GM18511 (cell line): ENCODE results near the gene OVOL1.

Source experiments
- ATAC-seq: cut with Tn5 transposase; IDR thresholded peaks from one replicate; pipeline ENCODE4 v1.9.1; 2021; ENCODE audit warnings: mild to moderate bottlenecking, moderate library complexity; ENCODE audit not compliant: unreplicated experiment

Gene OVOL1

DNA sequence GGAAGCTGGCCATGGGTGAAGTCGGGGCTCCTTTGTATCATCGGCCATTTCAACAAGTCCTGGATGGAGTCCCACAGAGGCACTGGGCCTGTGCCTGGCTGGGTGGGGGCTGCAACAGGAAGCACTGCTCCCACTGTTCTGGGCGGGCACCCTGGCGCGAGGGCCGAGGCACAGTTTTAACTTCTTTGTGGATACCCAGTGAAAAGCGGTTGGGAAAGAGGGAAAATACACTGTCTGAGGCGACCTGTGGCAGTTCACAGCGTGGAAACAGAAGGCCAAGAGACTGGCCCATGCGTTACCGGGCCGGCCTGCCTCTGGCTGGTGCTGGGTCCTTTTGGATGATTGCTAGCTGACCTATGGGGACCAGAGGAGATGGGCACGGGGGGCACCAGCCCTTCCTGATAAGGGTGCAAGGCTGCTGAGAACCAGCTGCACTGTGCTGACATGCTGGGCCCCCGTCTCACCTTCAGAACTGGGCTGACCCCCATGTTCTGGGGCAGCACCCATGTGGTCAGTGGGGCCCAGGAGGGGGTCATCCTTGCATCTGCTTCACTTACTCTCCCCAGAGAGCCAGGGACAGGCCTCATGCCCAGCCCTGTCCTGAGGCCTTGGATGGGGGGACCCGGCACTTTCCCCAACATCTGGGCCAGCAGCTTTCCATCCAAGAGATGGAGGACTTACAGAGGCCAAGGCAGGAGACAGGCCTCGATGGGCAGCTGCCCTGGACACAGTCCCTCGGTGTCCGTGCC lies 4.2 kb downstream of the OVOL1 start:
- ATAC-seq: no peak

DNA sequence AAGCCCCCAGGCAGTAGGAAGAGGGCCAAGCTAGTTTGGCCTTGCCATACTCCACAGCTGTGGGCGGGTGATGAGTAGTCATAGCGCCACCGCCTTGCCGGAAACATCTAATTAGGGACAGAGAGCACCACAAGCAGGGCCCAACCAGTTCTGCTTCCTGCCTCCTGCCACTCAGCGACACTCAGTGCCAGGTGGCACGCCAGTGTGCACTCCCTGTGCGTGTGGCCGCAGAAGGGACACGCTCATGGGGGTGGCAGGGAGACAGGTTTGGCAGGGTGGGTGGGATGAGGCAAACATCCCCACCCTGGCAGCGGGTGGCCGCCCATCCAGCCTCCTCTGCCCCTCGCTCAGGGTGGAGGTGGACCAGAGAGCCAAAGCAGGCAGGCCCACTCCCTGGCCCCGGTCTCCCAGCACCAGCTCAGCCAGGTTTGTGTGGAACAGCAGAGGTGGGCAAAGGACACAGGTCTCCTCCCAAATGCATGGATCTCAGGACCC lies 4.9 kb downstream of the OVOL1 start:
- ATAC-seq: peak; percentile 95

DNA sequence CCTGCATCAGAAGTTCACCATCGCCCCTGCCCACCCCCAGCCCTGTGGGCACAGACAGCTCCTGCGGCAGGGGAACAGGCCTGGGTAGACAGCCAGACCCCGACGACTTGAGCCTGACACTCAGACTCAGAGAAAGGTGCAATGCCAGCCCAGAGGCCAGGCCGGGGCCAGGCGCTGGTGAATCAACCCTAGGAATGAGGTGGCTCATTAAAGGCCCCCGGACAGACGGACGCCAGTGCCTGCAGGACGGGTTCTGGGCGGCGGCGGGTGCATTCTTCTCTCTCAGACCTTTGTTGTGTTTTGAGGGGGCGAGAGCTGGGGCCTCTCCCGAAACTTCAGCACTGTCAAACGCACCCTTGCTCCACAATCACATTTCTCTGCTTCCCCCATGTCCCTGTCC lies 5.6 kb downstream of the OVOL1 start:
- ATAC-seq: no peak

DNA sequence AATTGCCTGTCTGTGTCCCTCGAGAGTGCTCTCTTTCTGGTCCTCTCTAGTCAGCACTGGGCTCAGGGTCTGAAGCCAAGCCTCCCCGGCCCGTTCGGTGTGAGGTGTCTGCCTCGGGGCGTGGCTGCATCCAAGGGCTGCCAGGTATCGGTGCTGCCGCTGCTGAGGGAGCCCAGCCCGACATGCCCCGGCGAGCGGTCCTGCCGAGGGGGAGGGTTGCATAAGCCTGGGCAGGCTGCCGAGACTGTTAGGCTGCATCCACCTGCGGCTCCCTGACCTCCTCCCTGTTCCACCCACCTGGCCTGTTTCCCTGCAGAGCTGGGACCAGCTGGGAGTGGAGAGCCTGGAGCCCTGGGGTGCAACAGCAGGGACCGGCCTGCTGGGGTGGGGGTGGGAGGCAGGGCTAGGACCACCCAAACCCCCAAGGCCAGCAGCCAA lies 6.3 kb downstream of the OVOL1 start:
- no peak for ATAC-seq

GRCh38 chr11:65793625-65794400 lies 7.0 kb downstream of the OVOL1 start:
- no peak for ATAC-seq

DNA sequence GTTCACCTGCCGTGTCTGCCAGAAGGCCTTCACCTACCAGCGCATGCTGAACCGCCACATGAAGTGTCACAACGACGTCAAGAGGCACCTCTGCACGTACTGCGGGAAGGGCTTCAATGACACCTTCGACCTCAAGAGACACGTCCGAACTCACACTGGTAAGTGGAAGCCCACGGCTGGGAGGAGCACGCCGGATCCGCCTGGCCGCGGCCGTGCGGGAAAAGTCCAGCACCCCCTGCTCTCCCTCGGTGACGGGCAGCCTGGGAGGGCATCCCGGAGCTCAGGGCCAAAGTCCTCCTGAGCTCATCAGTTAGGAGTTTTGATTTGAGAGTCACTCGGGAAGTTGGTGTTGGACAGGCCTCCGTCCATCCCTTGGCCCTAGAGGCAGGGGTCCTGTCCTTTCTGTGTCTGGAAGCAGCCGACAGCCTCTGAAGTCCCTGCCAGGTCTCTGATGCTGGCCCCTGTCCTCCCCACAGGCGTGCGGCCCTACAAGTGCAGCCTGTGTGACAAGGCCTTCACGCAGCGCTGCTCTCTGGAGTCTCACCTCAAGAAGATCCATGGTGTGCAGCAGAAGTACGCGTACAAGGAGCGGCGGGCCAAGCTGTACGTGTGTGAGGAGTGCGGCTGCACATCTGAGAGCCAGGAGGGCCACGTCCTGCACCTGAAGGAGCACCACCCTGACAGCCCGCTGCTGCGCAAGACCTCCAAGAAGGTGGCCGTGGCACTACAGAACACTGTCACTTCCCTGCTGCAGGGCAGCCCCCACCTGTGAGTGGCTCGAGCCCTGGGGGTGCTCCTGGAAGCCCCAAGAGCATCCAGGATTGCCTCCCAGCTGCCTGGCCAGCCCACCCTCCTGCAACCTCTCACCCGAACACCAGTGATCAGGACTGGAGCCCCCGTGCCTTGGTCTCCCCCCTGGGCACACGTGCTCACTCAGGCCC lies 8.0 kb downstream of the OVOL1 start:
- no peak for ATAC-seq

GRCh38 chr11:65796726-65797601 lies 10.1 kb downstream of the OVOL1 start:
- ATAC-seq: no peak

- ATAC-seq: no peak
Measured at GRCh38 chr11:65797711-65798110, 10.8 kb downstream of the OVOL1 start.

DNA sequence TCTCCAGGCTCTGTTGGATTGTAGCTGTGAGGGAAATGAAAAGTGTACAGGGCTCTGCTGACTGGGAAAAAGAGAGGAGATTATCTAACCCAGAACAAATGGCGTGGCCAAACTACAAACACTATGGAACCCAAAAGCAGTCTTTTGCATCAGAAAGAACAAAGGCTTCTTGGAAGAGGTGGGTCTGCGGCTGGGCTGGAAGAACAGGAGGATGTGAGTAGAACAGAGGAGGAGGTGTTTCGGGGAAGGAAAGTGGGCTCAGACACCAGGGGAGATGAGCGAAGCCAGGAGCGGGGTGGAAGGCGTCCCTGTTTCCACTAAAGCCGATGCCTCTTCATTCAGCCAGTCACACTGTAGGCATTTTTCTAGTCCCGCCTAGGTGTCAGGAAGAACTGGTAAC lies 12.0 kb downstream of the OVOL1 start:
- ATAC-seq: no peak

GRCh38 chr11:65801153-65801987 lies 14.5 kb downstream of the OVOL1 start:
- no peak for ATAC-seq

DNA sequence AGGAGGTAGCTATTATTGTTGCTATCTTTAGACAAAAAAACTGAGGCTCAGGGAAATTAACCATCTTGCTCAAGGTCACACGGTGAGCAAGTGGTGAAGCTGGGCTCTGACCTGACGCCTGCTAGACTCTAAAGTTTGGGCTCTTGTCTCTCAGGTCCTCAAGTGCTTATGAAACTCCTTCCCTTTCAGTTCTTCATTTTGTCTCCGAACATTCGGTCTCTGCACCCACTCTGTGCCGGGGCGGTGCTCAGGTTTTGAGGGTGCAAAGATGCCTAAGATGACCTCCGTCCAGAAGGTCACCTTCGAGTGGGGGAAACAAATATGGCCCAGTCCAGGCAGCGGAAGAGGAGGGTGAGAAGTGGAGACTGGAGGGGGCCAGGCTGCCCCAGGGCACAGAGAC lies 16.0 kb downstream of the OVOL1 start:
- ATAC-seq: peak; percentile 89

- ATAC-seq: no peak
Measured at GRCh38 chr11:65803797-65804492, 17.1 kb downstream of the OVOL1 start.

- no peak for ATAC-seq
Measured at GRCh38 chr11:65806979-65807378, 20.1 kb downstream of the OVOL1 start.

- ATAC-seq: no peak
Measured at GRCh38 chr11:65808744-65809341, 22.0 kb downstream of the OVOL1 start.

DNA sequence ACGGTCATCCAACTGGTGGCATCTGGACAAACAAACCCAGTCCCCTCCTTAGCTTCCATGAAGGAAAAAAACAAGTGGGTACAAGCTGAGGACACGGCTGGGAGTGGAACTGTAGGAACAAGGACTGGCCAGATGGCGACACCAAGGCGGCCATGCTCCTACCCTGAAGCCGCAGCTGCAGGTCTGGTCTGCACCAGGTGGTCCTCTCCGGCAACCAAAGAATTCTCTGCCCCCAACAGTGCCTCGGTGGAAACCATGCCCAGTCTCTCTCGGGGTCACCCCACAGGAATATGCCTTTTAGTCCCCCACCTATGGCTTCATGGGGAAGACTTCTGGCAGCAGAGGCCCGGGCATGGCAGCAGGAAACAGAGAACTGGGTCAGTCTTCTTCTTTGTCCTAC lies 22.6 kb downstream of the OVOL1 start:
- no peak for ATAC-seq

GRCh38 chr11:65810046-65810868 lies 23.4 kb downstream of the OVOL1 start:
- ATAC-seq: no peak

DNA sequence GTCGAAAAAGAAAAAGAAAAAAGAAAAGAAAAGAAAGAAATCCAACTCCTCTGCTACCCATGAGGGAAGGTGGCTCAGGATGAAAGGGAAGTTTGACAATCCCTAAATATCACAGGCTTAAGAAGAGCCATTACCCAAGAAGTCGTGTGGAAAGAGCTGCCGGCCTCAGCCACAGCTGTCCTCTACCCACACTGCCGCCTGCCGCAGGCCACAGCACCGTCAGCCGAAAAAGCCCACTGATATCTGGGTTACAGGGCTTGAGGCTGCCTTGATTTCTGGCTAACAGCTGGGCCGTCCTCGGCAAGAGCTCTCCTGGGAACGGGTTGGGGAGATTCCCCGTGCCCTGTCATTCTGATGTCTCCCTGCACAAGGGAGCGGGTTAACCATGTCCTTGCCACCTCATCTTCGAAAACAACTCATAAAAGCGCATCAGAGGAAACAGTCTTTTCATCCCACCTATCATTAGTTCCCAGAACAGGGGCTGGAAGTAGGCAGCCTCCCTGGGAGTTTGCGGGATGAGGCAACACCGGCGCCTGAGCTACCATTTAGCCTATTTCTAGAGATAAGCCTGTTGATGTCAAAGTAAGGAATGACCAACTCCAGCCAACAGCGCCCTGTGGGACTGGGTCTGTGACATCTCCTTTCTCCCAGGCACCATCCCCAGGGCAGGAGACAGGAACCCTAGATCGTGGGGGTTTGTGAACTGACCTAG lies 25.1 kb downstream of the OVOL1 start:
- ATAC-seq: no peak
